ENCODE results near the gene DTD1. TPM values are rescaled to one million over a fixed set of nuclear protein-coding genes. Genes with fewer than 3 reads are reported as not detected.

Gene DTD1
- total RNA-seq, 1 donor from 2014 or later: 214 TPM

DNA sequence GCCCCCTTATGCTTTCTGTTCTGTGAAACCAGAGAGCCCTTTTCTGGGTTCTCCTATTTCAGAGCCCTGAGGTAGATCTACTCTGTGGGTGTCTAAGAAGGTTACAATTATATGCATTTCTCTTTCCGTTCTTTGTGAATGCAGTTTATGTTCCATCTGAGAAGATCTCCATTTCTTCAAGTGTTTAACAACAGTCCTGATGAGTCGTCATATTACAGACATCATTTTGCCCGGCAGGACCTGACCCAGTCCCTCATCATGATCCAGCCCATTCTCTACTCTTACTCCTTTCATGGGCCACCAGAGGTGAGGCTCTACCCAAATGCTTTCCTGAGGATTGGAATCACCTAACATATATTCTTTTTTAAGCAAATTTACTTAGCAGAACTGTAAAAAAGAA is 39.4 kb upstream of the DTD1 start:
- Histone ChIP-seq H3K4me3 (ENCODE audit: low read depth, low read length) (no peak overlapping the region), H3K27me3 (ENCODE audit: control insufficient read depth, insufficient read depth, low read length) (no peaks in the 10 kb centered on the region), H3K36me3 (ENCODE audit: control insufficient read depth, insufficient read depth, low read length) (peaks cover 7% of the 10 kb centered on the region)
- no peak for DNase-seq (ENCODE audit: low read depth)
- no peak for TF ChIP-seq CTCF (IDR thresholded peaks at IDR 0.05; ENCODE audit: insufficient read depth, low read length, poor library complexity, severe bottlenecking)

DNA sequence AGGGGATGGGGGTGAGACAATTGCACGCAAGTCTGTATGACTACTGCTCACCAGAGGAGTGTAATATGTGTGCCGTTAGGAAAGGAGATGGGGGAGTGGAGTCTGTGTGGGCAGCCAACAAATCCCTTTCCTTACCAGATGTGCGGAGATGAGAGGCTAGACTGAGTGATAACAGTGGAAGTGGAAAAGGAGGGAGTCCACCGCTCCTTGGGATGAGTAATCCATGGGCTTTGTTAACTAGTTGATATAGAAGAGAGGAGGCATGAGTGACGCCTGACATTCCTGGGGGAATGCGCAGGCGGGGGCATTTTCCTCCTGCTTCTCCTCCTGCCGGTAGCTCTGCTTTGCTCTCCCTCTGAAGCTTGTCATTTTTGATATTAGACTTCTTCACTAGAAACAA is 34.1 kb upstream of the DTD1 start:
- no peaks in the 10 kb centered on the region for H3K27me3 ChIP-seq (ENCODE audit: control insufficient read depth, insufficient read depth, low read length)
- H3K4me3 ChIP-seq (ENCODE audit: low read depth, low read length): no peak overlapping the region
- peaks cover 3% of the 10 kb centered on the region for H3K36me3 ChIP-seq (ENCODE audit: control insufficient read depth, insufficient read depth, low read length)
- no peak for TF ChIP-seq CTCF (IDR thresholded peaks at IDR 0.05; ENCODE audit: insufficient read depth, low read length, poor library complexity, severe bottlenecking)
- DNase-seq (ENCODE audit: low read depth): no peak

DNA sequence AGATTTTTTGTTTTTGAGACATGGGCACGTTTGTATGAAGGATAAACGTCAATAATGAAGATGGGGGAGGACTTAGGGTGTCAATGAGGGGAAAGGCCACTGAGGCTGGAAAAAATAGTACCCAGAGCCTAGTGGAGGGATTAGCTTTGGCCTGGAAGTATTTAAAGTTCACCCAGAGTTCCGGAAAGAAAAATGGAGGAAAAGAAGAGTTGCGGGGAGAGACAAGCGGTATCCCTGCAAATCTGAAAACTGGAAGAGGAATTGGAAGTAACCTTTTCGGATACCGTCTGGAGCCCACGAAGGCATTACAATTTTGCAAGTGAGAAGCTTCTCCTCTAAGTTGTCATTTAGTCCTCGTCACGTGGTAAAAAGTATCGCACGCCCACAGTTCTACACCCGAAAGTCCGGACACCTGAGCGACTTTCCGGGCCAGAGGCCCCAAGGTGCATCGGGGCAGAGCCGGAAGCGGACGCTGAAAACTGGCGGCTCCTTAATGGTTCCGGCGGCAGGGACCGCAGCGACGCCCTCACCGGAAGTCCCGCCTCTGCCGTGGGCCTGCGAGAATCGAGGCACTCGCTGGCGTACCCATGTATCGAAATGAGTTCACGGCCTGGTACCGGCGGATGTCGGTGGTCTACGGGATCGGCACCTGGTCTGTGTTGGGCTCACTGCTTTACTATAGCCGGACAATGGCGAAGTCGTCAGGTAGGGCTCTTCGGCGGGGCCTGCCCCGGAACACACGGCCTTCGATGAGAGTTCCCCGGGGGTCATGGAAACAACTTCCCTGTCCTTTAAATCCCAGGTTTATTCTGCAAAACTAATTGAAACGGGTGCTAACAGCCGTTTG is 20.7 kb upstream of the DTD1 start, which contains the start of gene SMIM26:
SMIM26 (plus strand) TSS at position 541 of the 847 bp plus-strand sequence; CDS start at position 588, 47 bp downstream.
- Histone ChIP-seq H3K36me3 (ENCODE audit: control insufficient read depth, insufficient read depth, low read length) (peaks cover 2% of the 10 kb centered on the region), H3K27me3 (ENCODE audit: control insufficient read depth, insufficient read depth, low read length) (no peaks in the 10 kb centered on the region), H3K4me3 (ENCODE audit: low read depth, low read length) (peak within 1 kb of the TSS; percentile 68)
- peak; percentile 71 for DNase-seq (ENCODE audit: low read depth)
- TF ChIP-seq CTCF (IDR thresholded peaks at IDR 0.05; ENCODE audit: insufficient read depth, low read length, poor library complexity, severe bottlenecking): no peak

DNA sequence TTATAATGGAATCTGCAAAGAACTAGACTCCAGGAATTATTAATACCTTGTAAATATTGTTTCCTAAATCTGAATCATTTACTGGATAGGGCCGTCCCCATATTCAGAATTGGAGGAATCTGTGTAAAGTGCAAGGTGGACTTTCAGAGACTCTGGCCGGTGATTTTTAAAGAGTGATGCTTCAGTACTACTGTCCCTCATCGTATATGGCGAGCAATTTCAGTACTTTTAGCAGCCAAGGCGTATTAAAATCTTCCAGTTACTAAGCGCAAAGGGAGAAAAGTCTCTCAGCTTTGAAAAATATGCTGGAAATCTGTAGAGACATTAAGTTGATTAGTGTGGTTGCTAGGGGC is 20.1 kb upstream of the DTD1 start:
- peaks cover 2% of the 10 kb centered on the region for H3K36me3 ChIP-seq (ENCODE audit: control insufficient read depth, insufficient read depth, low read length)
- H3K4me3 ChIP-seq (ENCODE audit: low read depth, low read length): peak overlapping the region; percentile 68
- no peaks in the 10 kb centered on the region for H3K27me3 ChIP-seq (ENCODE audit: control insufficient read depth, insufficient read depth, low read length)
- no peak for TF ChIP-seq CTCF (IDR thresholded peaks at IDR 0.05; ENCODE audit: insufficient read depth, low read length, poor library complexity, severe bottlenecking)
- no peak for DNase-seq (ENCODE audit: low read depth)

DNA sequence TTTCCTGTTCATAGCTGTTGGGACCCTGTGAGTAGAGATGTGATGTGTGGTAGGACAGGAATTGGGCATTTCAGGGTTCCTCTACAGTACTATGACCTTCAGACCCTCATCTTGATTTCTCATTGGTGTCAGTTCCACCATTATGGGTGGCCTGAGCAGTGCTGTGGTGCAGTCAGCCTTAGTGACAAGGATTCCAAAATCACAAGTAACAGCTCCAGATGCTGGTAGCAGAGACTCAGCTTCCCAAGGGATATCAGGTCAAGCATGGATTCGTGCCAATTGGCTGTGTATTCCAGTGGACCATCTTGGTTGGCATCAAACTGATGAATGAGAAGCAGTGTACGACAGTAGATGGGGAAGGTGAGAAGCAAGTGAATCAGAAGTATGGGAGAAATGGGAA is 16.8 kb upstream of the DTD1 start:
- no peak for TF ChIP-seq CTCF (IDR thresholded peaks at IDR 0.05; ENCODE audit: insufficient read depth, low read length, poor library complexity, severe bottlenecking)

DNA sequence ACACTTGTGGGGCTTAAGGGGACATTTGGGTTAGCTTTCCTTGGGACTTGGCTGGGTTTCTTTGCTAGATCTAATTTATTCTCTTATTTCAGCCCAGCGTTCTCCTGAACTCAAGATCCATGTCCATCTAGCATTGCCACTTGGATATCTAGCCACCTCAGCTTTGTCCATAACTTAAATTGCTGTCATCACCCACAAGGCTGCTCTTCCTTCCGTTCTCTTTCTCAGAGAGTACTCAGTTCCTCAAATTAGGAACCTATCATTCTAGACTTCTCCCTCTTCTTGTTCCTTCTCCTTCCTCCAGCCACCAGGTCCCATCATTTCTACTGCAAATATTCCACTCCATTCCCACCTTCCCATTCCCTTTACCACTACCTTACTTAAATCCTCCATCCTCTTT is 16.3 kb upstream of the DTD1 start:
- no peak for DNase-seq (ENCODE audit: low read depth)
- no peak for TF ChIP-seq CTCF (IDR thresholded peaks at IDR 0.05; ENCODE audit: insufficient read depth, low read length, poor library complexity, severe bottlenecking)
- Histone ChIP-seq H3K27me3 (ENCODE audit: control insufficient read depth, insufficient read depth, low read length) (no peaks in the 10 kb centered on the region), H3K36me3 (ENCODE audit: control insufficient read depth, insufficient read depth, low read length) (peaks cover 2% of the 10 kb centered on the region), H3K4me3 (ENCODE audit: low read depth, low read length) (no peak overlapping the region)

More for the DNA sequence above, 16.8 kb upstream of the DTD1 start:
- H3K27me3 ChIP-seq (ENCODE audit: control insufficient read depth, insufficient read depth, low read length): no peaks in the 10 kb centered on the region
- H3K4me3 ChIP-seq (ENCODE audit: low read depth, low read length): no peak overlapping the region
- H3K36me3 ChIP-seq (ENCODE audit: control insufficient read depth, insufficient read depth, low read length): peaks cover 2% of the 10 kb centered on the region
- DNase-seq (ENCODE audit: low read depth): no peak

Data from kidney epithelial cell (primary cell).